Sigmoid colon (tissue), 4 donors: ENCODE measurements around the gene ARHGAP30.

Source experiments
- EP300 ChIP-seq, 4 donors: sonication (generic); formaldehyde crosslinking; IDR thresholded peaks; one replicate each; pipeline ENCODE4 v1.6.1; 2017; ENCODE audit warnings: antibody characterized with exemption in 4 of 4
- TF ChIP-seq, protein P1 (sequence below), 4 experiments: fragments of 450-650 bp in 3 of 4; fragments of 200-600 bp in 1 of 4; IDR thresholded peaks; one replicate each; pipeline ENCODE4 v1.5.1; 2016 to 2019; ENCODE audit warnings: antibody characterized with exemption in 4 of 4, mild to moderate bottlenecking in 3 of 4, moderate library complexity in 2 of 4

DNA sequence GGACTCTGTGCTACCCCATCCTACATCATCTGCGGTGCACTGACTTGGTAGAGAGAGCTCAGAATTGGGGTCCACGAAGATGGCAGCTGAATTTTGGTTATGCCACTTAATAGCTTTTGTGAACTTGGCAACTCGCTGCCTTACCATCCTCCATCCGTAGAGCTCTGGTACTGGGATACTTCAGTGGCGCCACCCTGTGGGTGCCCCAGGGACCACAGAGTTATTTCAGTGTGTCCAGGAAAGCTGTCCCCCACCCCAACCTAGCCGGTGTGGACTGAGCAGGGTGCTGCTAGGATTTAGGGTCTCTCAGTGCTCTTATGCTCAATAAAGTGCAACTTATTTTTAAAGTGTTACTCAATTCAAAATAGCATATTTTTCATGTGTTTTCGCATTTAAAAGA lies 14.9 kb downstream of the ARHGAP30 start:
- TF ChIP-seq, protein P1, sequence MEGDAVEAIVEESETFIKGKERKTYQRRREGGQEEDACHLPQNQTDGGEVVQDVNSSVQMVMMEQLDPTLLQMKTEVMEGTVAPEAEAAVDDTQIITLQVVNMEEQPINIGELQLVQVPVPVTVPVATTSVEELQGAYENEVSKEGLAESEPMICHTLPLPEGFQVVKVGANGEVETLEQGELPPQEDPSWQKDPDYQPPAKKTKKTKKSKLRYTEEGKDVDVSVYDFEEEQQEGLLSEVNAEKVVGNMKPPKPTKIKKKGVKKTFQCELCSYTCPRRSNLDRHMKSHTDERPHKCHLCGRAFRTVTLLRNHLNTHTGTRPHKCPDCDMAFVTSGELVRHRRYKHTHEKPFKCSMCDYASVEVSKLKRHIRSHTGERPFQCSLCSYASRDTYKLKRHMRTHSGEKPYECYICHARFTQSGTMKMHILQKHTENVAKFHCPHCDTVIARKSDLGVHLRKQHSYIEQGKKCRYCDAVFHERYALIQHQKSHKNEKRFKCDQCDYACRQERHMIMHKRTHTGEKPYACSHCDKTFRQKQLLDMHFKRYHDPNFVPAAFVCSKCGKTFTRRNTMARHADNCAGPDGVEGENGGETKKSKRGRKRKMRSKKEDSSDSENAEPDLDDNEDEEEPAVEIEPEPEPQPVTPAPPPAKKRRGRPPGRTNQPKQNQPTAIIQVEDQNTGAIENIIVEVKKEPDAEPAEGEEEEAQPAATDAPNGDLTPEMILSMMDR (IDR thresholded peaks at IDR 0.05) = no peak
- TF ChIP-seq EP300 (IDR thresholded peaks at IDR 0.05) = no peak
